Keratinocyte (primary cell): ENCODE measurements around the gene TRMT10B.

Experiments used
- EZH2 ChIP-seq: IDR thresholded peaks from one replicate; pipeline ENCODE4 v1.6.1; 2012; ENCODE audit warnings: inconsistent platforms, mild to moderate bottlenecking, low read length, moderate library complexity
- TF ChIP-seq, protein P1 (sequence below), 3 experiments: IDR thresholded peaks in 1 of 3; conservative IDR thresholded peaks in 1 of 3; optimal IDR thresholded peaks in 1 of 3; 2 replicates in 2 of 3; 3 replicates in 1 of 3; pipeline versions ENCODE3 to v1.5.1; 2011; ENCODE audit warnings: low read length in 3 of 3, mild to moderate bottlenecking in 3 of 3, moderate library complexity in 2 of 3, control low read depth in 1 of 3, inconsistent platforms in 1 of 3; ENCODE audit not compliant: insufficient read depth in 2 of 3; ENCODE audit errors: extremely low read depth in 1 of 3

DNA sequence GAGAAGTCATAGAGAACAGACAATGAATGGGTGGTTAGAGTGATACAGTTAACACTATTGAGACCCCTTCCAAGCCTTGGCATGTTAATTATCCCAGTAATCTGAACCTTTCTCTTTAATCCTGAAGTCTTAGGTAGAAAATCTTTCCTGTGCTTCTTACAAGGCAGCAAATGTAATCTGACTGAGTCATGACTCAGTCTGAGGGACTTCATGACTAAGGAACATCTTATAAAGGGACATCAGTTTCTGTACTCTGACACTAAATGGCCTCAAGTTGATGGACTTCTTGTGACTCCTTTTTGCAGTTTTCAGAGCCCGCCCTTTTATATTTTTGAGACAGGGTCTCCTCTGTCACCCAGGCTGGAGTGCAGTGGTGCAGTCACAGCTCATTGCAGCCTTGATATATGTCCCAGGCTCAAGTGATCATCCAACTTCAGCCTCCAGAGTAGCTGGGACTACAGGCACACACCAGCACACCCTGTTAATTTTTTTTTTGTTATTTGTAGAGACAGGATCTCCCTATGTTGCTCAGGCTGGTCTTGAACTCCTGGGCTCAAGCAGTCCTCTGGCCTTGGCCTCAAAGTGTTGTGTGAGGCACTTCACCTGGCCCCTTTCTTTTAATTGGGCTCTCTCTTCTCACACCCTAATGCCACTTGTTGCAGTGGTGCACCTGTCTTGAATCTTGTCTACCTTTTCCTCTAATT, 21.8 kb downstream of the TRMT10B start:
- TF ChIP-seq, protein P1, sequence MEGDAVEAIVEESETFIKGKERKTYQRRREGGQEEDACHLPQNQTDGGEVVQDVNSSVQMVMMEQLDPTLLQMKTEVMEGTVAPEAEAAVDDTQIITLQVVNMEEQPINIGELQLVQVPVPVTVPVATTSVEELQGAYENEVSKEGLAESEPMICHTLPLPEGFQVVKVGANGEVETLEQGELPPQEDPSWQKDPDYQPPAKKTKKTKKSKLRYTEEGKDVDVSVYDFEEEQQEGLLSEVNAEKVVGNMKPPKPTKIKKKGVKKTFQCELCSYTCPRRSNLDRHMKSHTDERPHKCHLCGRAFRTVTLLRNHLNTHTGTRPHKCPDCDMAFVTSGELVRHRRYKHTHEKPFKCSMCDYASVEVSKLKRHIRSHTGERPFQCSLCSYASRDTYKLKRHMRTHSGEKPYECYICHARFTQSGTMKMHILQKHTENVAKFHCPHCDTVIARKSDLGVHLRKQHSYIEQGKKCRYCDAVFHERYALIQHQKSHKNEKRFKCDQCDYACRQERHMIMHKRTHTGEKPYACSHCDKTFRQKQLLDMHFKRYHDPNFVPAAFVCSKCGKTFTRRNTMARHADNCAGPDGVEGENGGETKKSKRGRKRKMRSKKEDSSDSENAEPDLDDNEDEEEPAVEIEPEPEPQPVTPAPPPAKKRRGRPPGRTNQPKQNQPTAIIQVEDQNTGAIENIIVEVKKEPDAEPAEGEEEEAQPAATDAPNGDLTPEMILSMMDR (optimal IDR thresholded peaks at IDR 0.05 in 1 of 3, IDR thresholded peaks at IDR 0.05 in 1 of 3, conservative IDR thresholded peaks at IDR 0.05 in 1 of 3; ENCODE audit: extremely low read depth in 1 of 3, insufficient read depth in 2 of 3, low read length in 3 of 3), result no peak
- no peak for TF ChIP-seq EZH2
